IPS DF 6.9 (cell line): ENCODE data around the gene CLIC6.

ENCODE experiments used
- DNase-seq: peaks from one replicate; pipeline ENCODE4 v3.0.0-alpha.2; 2013; ENCODE audit warnings: low read depth, low spot score
- H3K27ac ChIP-seq: one replicate; pipeline ENCODE4 v1.5.1; 2013; ENCODE audit warnings: low read length, control low read depth
- H3K27me3 ChIP-seq: 2 replicates; pipeline ENCODE4 v1.6.1; 2013; ENCODE audit warnings: mild to moderate bottlenecking, low read length; ENCODE audit not compliant: control insufficient read depth, insufficient read depth
- H3K36me3 ChIP-seq: 2 replicates; pipeline ENCODE4 v1.6.1; 2013; ENCODE audit warnings: low read length; ENCODE audit not compliant: control insufficient read depth, insufficient read depth
- H3K4me1 ChIP-seq: 2 replicates; pipeline ENCODE4 v1.6.1; 2013; ENCODE audit warnings: low read length; ENCODE audit not compliant: control insufficient read depth, insufficient read depth
- H3K4me3 ChIP-seq: 2 replicates; pipeline ENCODE4 v1.5.1; 2013; ENCODE audit warnings: mild to moderate bottlenecking, low read length
- H3K9me3 ChIP-seq: 2 replicates; pipeline ENCODE4 v1.6.1; 2013; ENCODE audit warnings: low read length, inconsistent platforms; ENCODE audit not compliant: control insufficient read depth, insufficient read depth
- whole genome bisulfite sequencing: extraction: QIAGEN DNeasy Blood & Tissue Kit; methylation state at CpG from one replicate; pipeline ENCODE4 v1.1.7; 2013; ENCODE audit warnings: mixed read lengths, missing lambda C conversion rate; ENCODE audit not compliant: insufficient read length, insufficient coverage; 5-methylcytosine and 5-hydroxymethylcytosine counted together

Gene CLIC6

GRCh38 chr21:34736116-34736874 lies 67.5 kb downstream of the CLIC6 start:
- Histone ChIP-seq H3K4me3 (no peak overlapping the region), H3K9me3 (no peaks in the 10 kb centered on the region), H3K27ac (no peak overlapping the region), H3K36me3 (no peaks in the 10 kb centered on the region), H3K27me3 (no peaks in the 10 kb centered on the region), H3K4me1 (no peaks in the 10 kb centered on the region)
- no CpG with 5 or more reads among the region's 6 CpGs for WGBS
- DNase-seq = no peak

GRCh38 chr21:34737115-34737514 lies 68.3 kb downstream of the CLIC6 start:
- Histone ChIP-seq H3K4me3 (no peak overlapping the region), H3K9me3 (no peaks in the 10 kb centered on the region), H3K27me3 (no peaks in the 10 kb centered on the region), H3K36me3 (no peaks in the 10 kb centered on the region), H3K27ac (no peak overlapping the region), H3K4me1 (no peaks in the 10 kb centered on the region)
- no CpG with 5 or more reads among the region's 3 CpGs for WGBS
- no peak for DNase-seq

- 100% methylated on average over 1 of the region's 1 CpG for WGBS
- Histone ChIP-seq H3K4me3 (no peak overlapping the region), H3K4me1 (no peaks in the 10 kb centered on the region), H3K36me3 (no peaks in the 10 kb centered on the region), H3K27ac (no peak overlapping the region), H3K9me3 (no peaks in the 10 kb centered on the region), H3K27me3 (no peaks in the 10 kb centered on the region)
- no peak for DNase-seq
Observed at GRCh38 chr21:34740198-34740597, 71.4 kb downstream of the CLIC6 start.

GRCh38 chr21:34743285-34743684 lies 74.5 kb downstream of the CLIC6 start:
- no peaks in the 10 kb centered on the region for H3K9me3 ChIP-seq
- H3K4me3 ChIP-seq = no peak overlapping the region
- WGBS = no CpG with 5 or more reads among the region's 9 CpGs
- no peak for DNase-seq
- no peaks in the 10 kb centered on the region for H3K36me3 ChIP-seq
- H3K27ac ChIP-seq = no peak overlapping the region
- no peaks in the 10 kb centered on the region for H3K4me1 ChIP-seq
- H3K27me3 ChIP-seq = no peaks in the 10 kb centered on the region

- WGBS = no CpG with 5 or more reads among the region's 9 CpGs
- Histone ChIP-seq H3K36me3 (no peaks in the 10 kb centered on the region), H3K27me3 (no peaks in the 10 kb centered on the region), H3K27ac (no peak overlapping the region), H3K4me3 (no peak overlapping the region), H3K4me1 (no peaks in the 10 kb centered on the region), H3K9me3 (no peaks in the 10 kb centered on the region)
- no peak for DNase-seq
Observed at GRCh38 chr21:34743831-34744230, 75.0 kb downstream of the CLIC6 start.

- H3K4me1 ChIP-seq = no peaks in the 10 kb centered on the region
- H3K36me3 ChIP-seq = no peaks in the 10 kb centered on the region
- no CpG with 5 or more reads among the region's 3 CpGs for WGBS
- H3K9me3 ChIP-seq = no peaks in the 10 kb centered on the region
- no peaks in the 10 kb centered on the region for H3K27me3 ChIP-seq
- DNase-seq = no peak
- no peak overlapping the region for H3K27ac ChIP-seq
- no peak overlapping the region for H3K4me3 ChIP-seq
Observed at GRCh38 chr21:34744801-34745200, 76.0 kb downstream of the CLIC6 start.

- Histone ChIP-seq H3K4me3 (no peak overlapping the region), H3K36me3 (no peaks in the 10 kb centered on the region), H3K4me1 (no peaks in the 10 kb centered on the region), H3K27me3 (no peaks in the 10 kb centered on the region), H3K27ac (no peak overlapping the region), H3K9me3 (no peaks in the 10 kb centered on the region)
- peak; percentile 64 for DNase-seq
- no CpG with 5 or more reads among the region's 21 CpGs for WGBS
Observed at GRCh38 chr21:34745557-34746255, 76.9 kb downstream of the CLIC6 start.

GRCh38 chr21:34748862-34749261 lies 80.1 kb downstream of the CLIC6 start:
- DNase-seq = no peak
- WGBS = no CpG with 5 or more reads among the region's 3 CpGs
- no peaks in the 10 kb centered on the region for H3K4me1 ChIP-seq

GRCh38 chr21:34754690-34755647 lies 86.2 kb downstream of the CLIC6 start:
- Histone ChIP-seq H3K9me3 (no peaks in the 10 kb centered on the region), H3K4me3 (no peak overlapping the region), H3K27me3 (no peaks in the 10 kb centered on the region), H3K4me1 (no peaks in the 10 kb centered on the region), H3K27ac (no peak overlapping the region), H3K36me3 (no peaks in the 10 kb centered on the region)
- DNase-seq = no peak
- 100% methylated on average over 2 of the region's 19 CpGs for whole genome bisulfite sequencing

More at GRCh38 chr21:34748862-34749261, 80.1 kb downstream of the CLIC6 start:
- no peaks in the 10 kb centered on the region for H3K27me3 ChIP-seq
- H3K27ac ChIP-seq = no peak overlapping the region
- no peaks in the 10 kb centered on the region for H3K36me3 ChIP-seq
- H3K4me3 ChIP-seq = no peak overlapping the region
- H3K9me3 ChIP-seq = no peaks in the 10 kb centered on the region

- Histone ChIP-seq H3K36me3 (no peaks in the 10 kb centered on the region), H3K27ac (no peak overlapping the region), H3K9me3 (no peaks in the 10 kb centered on the region), H3K4me3 (no peak overlapping the region), H3K27me3 (no peaks in the 10 kb centered on the region), H3K4me1 (no peaks in the 10 kb centered on the region)
- no CpG with 5 or more reads among the region's 2 CpGs for WGBS
- DNase-seq = no peak
Observed at GRCh38 chr21:34761758-34762330, 93.0 kb downstream of the CLIC6 start.
